Measurements from ENCODE around the gene POP7. TPM values are rescaled to one million over a fixed set of nuclear protein-coding genes. Genes with fewer than 3 reads are reported as not detected.

Gene POP7
- total RNA-seq, 8 experiments from 2014 or later, result 32.0 to 59.6 (median 38.6) TPM

GRCh38 chr7:100674411-100675104 lies 31.4 kb upstream of the POP7 start:
- peak overlapping the region; percentile 42 to 82 (median 67) for H3K4me3 ChIP-seq
- H3K27ac ChIP-seq, result peak overlapping the region; percentile 97 to 99
- peak in 3 of 8 experiments; percentile 2 to 15 (median 4) for ATAC-seq (replicated peaks in 6 of 8)
- in situ Hi-C loops (cut with MboI; ENCODE audit: low pct_unique_long_range_greater_than_20kb in 2 of 9, low sequenced_read_pairs in 9 of 9, unreplicated experiment in 9 of 9), result no loop called here
- peaks cover 0 to 3% of the 10 kb centered on the region in 2 donors for H3K4me1 ChIP-seq (replicated peaks in 1 of 2)
- WGBS, 10 experiments, result 0 to 20% (median 1%) methylated on average over 1 to 11 of the region's 43 CpGs; no CpG with 5 or more reads in 6 of the 10 experiments

DNA sequence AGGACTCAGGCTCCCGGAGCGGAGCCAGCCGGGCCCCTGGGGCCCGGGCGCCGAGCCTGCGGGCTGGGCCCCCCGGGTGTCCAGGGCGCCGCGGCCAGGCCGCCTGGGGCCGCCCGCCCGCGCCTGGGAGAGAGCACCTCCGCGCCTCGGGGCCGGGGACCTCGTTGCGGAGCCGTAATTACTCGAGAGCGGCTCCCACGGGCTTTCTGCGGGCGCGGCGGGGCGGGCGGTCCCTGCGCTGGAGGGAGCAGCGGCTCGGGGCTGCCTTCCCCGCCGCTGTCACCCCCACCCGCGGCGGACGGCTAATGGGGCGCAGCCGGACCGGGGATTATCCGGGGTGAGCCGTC lies 30.8 kb upstream of the POP7 start:
- Histone ChIP-seq H3K4me1 (replicated peaks in 1 of 2) (peaks cover 0 to 3% of the 10 kb centered on the region in 2 donors), H3K27ac (peak overlapping the region; percentile 97 to 99), H3K4me3 (peak overlapping the region; percentile 42 to 82 (median 67))
- in situ Hi-C loops (cut with MboI; ENCODE audit: low pct_unique_long_range_greater_than_20kb in 2 of 9, low sequenced_read_pairs in 9 of 9, unreplicated experiment in 9 of 9), result no loop called here
- WGBS, 10 experiments, result 0% methylated on average over 1 of the region's 46 CpGs; no CpG with 5 or more reads in 9 of the 10 experiments
- peak; percentile 1 to 42 (median 28) for ATAC-seq (replicated peaks in 6 of 8)

GRCh38 chr7:100675581-100676350 lies 30.2 kb upstream of the POP7 start:
- in situ Hi-C loops (cut with MboI; ENCODE audit: low pct_unique_long_range_greater_than_20kb in 2 of 9, low sequenced_read_pairs in 9 of 9, unreplicated experiment in 9 of 9), result no loop called here
- H3K27ac ChIP-seq, result peak overlapping the region; percentile 53 to 84
- ATAC-seq (replicated peaks in 6 of 8), result peak; percentile 23 to 73 (median 62)

DNA sequence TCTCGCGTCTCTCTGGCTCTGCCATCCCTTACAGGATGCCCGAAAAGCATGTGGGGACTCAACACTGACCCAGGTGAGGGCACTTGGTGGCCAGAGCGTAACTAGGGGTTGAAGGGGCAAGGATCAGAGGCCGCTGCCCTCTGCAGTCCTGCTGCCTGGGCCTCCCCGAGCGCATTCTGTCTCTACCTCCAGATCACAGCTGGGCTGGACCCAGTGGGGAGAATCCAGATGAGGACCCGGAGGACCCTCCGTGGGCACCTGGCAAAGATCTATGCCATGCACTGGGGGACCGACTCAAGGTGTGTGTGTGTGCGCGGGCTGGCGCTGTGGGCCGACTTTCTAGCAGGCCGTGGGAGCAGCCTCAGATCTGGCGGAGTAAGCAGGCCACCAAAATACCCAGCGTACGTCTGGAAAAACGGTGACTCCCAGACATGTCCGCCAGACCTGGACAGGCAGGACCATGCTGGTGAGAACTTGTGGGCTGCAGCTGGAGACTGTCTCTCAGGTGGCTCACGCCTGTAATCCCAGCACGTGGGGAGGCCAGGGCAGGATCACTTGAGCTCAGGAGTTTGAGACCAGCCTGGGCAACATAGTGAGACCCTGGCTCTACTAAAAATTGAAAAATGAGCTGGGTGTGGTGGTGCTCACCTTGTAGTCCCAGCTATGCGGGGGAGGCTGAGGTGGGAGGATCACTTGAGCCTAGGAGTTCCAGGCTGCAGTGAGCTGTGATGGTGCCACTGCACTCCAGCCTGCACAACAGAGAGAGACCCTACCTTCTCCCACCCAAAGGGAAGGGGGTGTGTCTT lies 29.2 kb upstream of the POP7 start:
- in situ Hi-C loops (cut with MboI; ENCODE audit: low pct_unique_long_range_greater_than_20kb in 2 of 9, low sequenced_read_pairs in 9 of 9, unreplicated experiment in 9 of 9), result no loop called here
- no peak for ATAC-seq (replicated peaks in 6 of 8)
- Histone ChIP-seq H3K4me3 (peak overlapping the region; percentile 42 to 82 (median 67)), H3K27ac (peak overlapping the region; percentile 53 to 84), H3K4me1 (replicated peaks in 1 of 2) (peaks cover 0 to 9% of the 10 kb centered on the region in 2 donors)
- WGBS, 10 experiments, result 70 to 100% (median 89%) methylated on average over 1 to 17 of the region's 23 CpGs; no CpG with 5 or more reads in 5 of the 10 experiments

More at GRCh38 chr7:100675581-100676350, 30.2 kb upstream of the POP7 start:
- Histone ChIP-seq H3K4me1 (replicated peaks in 1 of 2) (peaks cover 0 to 9% of the 10 kb centered on the region in 2 donors), H3K4me3 (peak overlapping the region; percentile 42 to 82 (median 67))
- whole genome bisulfite sequencing, 10 experiments, result no CpG with 5 or more reads among the region's 59 CpGs

- Histone ChIP-seq H3K27ac (no peak overlapping the region), H3K4me3 (no peak overlapping the region), H3K4me1 (replicated peaks in 1 of 2) (peaks cover 0 to 9% of the 10 kb centered on the region in 2 donors)
- in situ Hi-C loops (cut with MboI; ENCODE audit: low pct_unique_long_range_greater_than_20kb in 2 of 9, low sequenced_read_pairs in 9 of 9, unreplicated experiment in 9 of 9), result no loop called here
- ATAC-seq (replicated peaks in 6 of 8), result no peak
- 92 to 100% (median 100%) methylated on average over 1 to 3 of the region's 36 CpGs; no CpG with 5 or more reads in 7 of the 10 experiments for WGBS, 10 experiments
Observed at GRCh38 chr7:100677308-100678267, 28.3 kb upstream of the POP7 start.

GRCh38 chr7:100678291-100678984 lies 27.5 kb upstream of the POP7 start:
- Histone ChIP-seq H3K4me1 (replicated peaks in 1 of 2) (peaks cover 0 to 9% of the 10 kb centered on the region in 2 donors), H3K27ac (no peak overlapping the region), H3K4me3 (no peak overlapping the region)
- 60 to 100% (median 85%) methylated on average over 1 to 4 of the region's 35 CpGs; no CpG with 5 or more reads in 7 of the 10 experiments for WGBS, 10 experiments
- in situ Hi-C loops (cut with MboI; ENCODE audit: low pct_unique_long_range_greater_than_20kb in 2 of 9, low sequenced_read_pairs in 9 of 9, unreplicated experiment in 9 of 9), result no loop called here
- ATAC-seq (replicated peaks in 6 of 8), result no peak

GRCh38 chr7:100679129-100679926 lies 26.6 kb upstream of the POP7 start:
- no peak for ATAC-seq (replicated peaks in 6 of 8)
- in situ Hi-C loops (cut with MboI; ENCODE audit: low pct_unique_long_range_greater_than_20kb in 2 of 9, low sequenced_read_pairs in 9 of 9, unreplicated experiment in 9 of 9), result no loop called here
- no peak overlapping the region for H3K4me3 ChIP-seq
- 80 to 100% (median 90%) methylated on average over 1 to 5 of the region's 13 CpGs; no CpG with 5 or more reads in 6 of the 10 experiments for WGBS, 10 experiments
- H3K4me1 ChIP-seq (replicated peaks in 1 of 2), result peaks cover 0 to 9% of the 10 kb centered on the region in 2 donors
- no peak overlapping the region for H3K27ac ChIP-seq

GRCh38 chr7:100679927-100680575 lies 25.9 kb upstream of the POP7 start:
- peak in 3 of 8 experiments; percentile 29 to 39 (median 30) for ATAC-seq (replicated peaks in 6 of 8)
- no peak overlapping the region for H3K4me3 ChIP-seq
- in situ Hi-C loops (cut with MboI; ENCODE audit: low pct_unique_long_range_greater_than_20kb in 2 of 9, low sequenced_read_pairs in 9 of 9, unreplicated experiment in 9 of 9), result no loop called here
- H3K4me1 ChIP-seq (replicated peaks in 1 of 2), result peaks cover 0 to 9% of the 10 kb centered on the region in 2 donors
- WGBS, 10 experiments, result 0 to 100% (median 66%) methylated on average over 1 to 6 of the region's 13 CpGs; no CpG with 5 or more reads in 2 of the 10 experiments
- H3K27ac ChIP-seq, result no peak overlapping the region

DNA sequence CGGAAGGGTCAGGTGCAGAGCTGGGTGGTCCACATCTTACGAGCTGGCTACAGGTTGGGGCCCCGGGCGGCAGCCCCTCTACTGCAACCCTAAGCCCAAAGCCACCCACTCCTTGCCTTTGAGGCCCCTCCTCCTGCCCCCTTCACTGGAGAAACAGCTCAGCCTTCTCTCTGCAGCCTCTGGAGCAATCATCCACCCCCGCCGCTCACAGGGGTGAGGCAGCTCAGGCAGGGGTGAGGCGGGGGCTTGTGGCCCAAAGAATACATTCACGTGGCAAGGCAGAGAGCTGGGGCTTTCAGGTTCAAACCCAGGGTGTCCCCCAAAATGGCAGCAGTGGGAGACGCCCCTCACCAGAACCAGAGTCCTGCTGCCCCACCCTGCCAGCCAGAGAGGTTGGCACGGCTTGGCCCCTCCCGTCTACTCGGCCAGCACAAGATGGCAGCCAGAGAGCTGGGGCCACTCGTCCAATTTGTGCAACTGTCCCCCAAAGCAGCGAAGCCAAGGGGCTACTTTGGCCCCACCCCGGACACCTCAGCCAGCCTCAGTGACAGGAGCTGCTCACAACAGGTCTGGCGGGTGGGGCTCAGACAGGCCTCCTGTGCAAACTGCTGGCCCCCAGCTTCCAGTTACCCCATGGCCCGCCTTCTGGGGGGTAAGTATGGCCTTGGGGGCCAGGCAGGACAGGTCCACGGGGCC lies 25.2 kb upstream of the POP7 start:
- Histone ChIP-seq H3K4me1 (replicated peaks in 1 of 2) (peaks cover 0 to 9% of the 10 kb centered on the region in 2 donors), H3K4me3 (no peak overlapping the region), H3K27ac (peak overlapping the region in 1 of 2 donors; percentile 29)
- 63 to 100% (median 100%) methylated on average over 1 to 6 of the region's 18 CpGs; no CpG with 5 or more reads in 4 of the 10 experiments for WGBS, 10 experiments
- in situ Hi-C loops (cut with MboI; ENCODE audit: low pct_unique_long_range_greater_than_20kb in 2 of 9, low sequenced_read_pairs in 9 of 9, unreplicated experiment in 9 of 9), result no loop called here
- ATAC-seq (replicated peaks in 6 of 8), result peak in 2 of 8 experiments; percentile 4

All from motor neuron (in vitro differentiated cells).